Measurements from ENCODE around the gene ANAPC15. TPM values are rescaled to one million over a fixed set of nuclear protein-coding genes. Genes with fewer than 3 reads are reported as not detected.
"Not testable (repeated sequence)": the region's sequence is repeated elsewhere in the genome, so short reads cannot be mapped to it uniquely, and the experiment has no call there.

ANAPC15 gene
- total and polyA plus RNA-seq, 9 of the 15 experiments (the other 6 are each of a cell fraction or from before 2014, with no cell fraction given), result 53.0 to 254 (median 75.7) TPM

GRCh38 chr11:72142086-72142485 is 29.6 kb upstream of the ANAPC15 start:
- WGBS (ENCODE audit: insufficient coverage, low coverage, missing lambda C conversion rate), result no CpG with 5 or more reads among the region's 1 CpG
- H4K20me1 ChIP-seq (replicated peaks; ENCODE audit: control insufficient read depth, insufficient read depth, low read length); H3K79me2 ChIP-seq (ENCODE audit: control insufficient read depth, insufficient read depth, low read length); H3K36me3 ChIP-seq (ENCODE audit: control insufficient read depth, insufficient read depth, low read length); ATAC-seq; H3K9me3 ChIP-seq (replicated peaks; ENCODE audit: control insufficient read depth, insufficient read depth, low read depth, low read length); in situ Hi-C loops (cut with MboI); H3K9ac ChIP-seq (ENCODE audit: insufficient read depth in 1 of 2, low read depth in 2 of 2, low read length in 2 of 2); H2AFZ ChIP-seq (ENCODE audit: low read depth, low read length); H3K9me1 ChIP-seq (ENCODE audit: control insufficient read depth, insufficient read depth, low read length); DNase-seq (ENCODE audit: extremely low read depth in 1 of 4, low spot score in 3 of 4); H3K4me1 ChIP-seq (replicated peaks in 1 of 2; ENCODE audit: control insufficient read depth in 2 of 2, insufficient read depth in 2 of 2, low read length in 2 of 2); H3K4me3 ChIP-seq; CTCF ChIA-PET (ENCODE audit: low intra/inter-chr PET ratio); BruUV-seq (replicated peaks); H3K27ac ChIP-seq (ENCODE audit: extremely low read depth, low read depth, low read length); H3K4me2 ChIP-seq (ENCODE audit: insufficient read depth, low read length); H3K27me3 ChIP-seq (ENCODE audit: control insufficient read depth in 2 of 2, insufficient read depth in 2 of 2, low read length in 2 of 2); intact Hi-C loops (cut with micrococcal nuclease): not testable (repeated sequence)
- FAIRE-seq, result peak; percentile 35
- POLR2A ChIA-PET, result interaction anchor here (0.6 kb wide), 1 partner anchor 108 kb away, joined by 6 read pairs; no protein-coding TSS in a partner anchor

DNA sequence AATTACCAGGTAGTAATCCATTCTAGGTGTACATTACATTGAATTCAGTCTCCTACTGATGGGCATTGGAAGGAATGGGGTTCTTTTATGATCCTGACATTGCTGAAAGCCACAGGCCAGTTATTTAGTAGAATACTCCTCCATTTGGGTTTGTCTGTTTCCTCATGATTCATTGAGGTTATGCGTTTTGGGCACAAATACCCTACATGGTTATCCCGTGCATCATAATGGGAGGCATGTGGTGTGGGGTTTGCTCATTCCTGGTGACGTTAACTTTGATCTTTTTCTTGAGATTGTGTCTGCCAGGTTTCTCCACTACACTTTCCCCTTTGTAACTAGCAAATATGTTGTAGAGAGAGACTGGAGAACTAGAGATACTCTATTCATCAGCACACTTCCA is 28.6 kb upstream of the ANAPC15 start:
- H3K9me1 ChIP-seq (ENCODE audit: control insufficient read depth, insufficient read depth, low read length), result no peaks in the 10 kb centered on the region
- POLR2A ChIA-PET, result interaction anchor here (1.2 to 1.7 kb wide), 2 partner anchors 29 to 83 kb away, joined by 3 read pairs; partner anchors contain the start of gene ANAPC15
- no peak for DNase-seq (ENCODE audit: extremely low read depth in 1 of 4, low spot score in 3 of 4)
- TF ChIP-seq ZNF184 (CRISPR knock-in tag; IDR thresholded peaks at IDR 0.05) (no peak), STAT5B (CRISPR knock-in tag; IDR thresholded peaks at IDR 0.05) (no peak), HMBOX1 (IDR thresholded peaks at IDR 0.05) (0 out of 2 replicates have a peak, but pooled peaks have one; percentile 20), ZMIZ1 (IDR thresholded peaks at IDR 0.05; ENCODE audit: low read depth in 2 of 2, low read length in 2 of 2) (no peak), SREBF1 (IDR thresholded peaks at IDR 0.05; ENCODE audit: borderline replicate concordance, low read depth, low read length) (no peak), CBX3 (IDR thresholded peaks at IDR 0.05; ENCODE audit: borderline replicate concordance in 1 of 2, low read length in 2 of 2) (no peak), DMBX1 (CRISPR knock-in tag; IDR thresholded peaks at IDR 0.05; ENCODE audit: borderline replicate concordance) (no peak), TEAD2 (tag; IDR thresholded peaks at IDR 0.05) (no peak)
- TF ChIP-seq, protein P1, sequence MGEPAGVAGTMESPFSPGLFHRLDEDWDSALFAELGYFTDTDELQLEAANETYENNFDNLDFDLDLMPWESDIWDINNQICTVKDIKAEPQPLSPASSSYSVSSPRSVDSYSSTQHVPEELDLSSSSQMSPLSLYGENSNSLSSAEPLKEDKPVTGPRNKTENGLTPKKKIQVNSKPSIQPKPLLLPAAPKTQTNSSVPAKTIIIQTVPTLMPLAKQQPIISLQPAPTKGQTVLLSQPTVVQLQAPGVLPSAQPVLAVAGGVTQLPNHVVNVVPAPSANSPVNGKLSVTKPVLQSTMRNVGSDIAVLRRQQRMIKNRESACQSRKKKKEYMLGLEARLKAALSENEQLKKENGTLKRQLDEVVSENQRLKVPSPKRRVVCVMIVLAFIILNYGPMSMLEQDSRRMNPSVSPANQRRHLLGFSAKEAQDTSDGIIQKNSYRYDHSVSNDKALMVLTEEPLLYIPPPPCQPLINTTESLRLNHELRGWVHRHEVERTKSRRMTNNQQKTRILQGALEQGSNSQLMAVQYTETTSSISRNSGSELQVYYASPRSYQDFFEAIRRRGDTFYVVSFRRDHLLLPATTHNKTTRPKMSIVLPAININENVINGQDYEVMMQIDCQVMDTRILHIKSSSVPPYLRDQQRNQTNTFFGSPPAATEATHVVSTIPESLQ (CRISPR knock-in tag; IDR thresholded peaks at IDR 0.05), result no peak

More for the DNA sequence above, 28.6 kb upstream of the ANAPC15 start:
- Histone ChIP-seq H3K9me3 (replicated peaks; ENCODE audit: control insufficient read depth, insufficient read depth, low read depth, low read length) (no peaks in the 10 kb centered on the region), H3K9ac (ENCODE audit: insufficient read depth in 1 of 2, low read depth in 2 of 2, low read length in 2 of 2) (no peak overlapping the region), H2AFZ (ENCODE audit: low read depth, low read length) (no peak overlapping the region), H3K27ac (ENCODE audit: extremely low read depth, low read depth, low read length) (no peak overlapping the region), H3K79me2 (ENCODE audit: control insufficient read depth, insufficient read depth, low read length) (no peaks in the 10 kb centered on the region), H3K4me3 (no peak overlapping the region), H3K4me2 (ENCODE audit: insufficient read depth, low read length) (no peak overlapping the region), H3K27me3 (ENCODE audit: control insufficient read depth in 2 of 2, insufficient read depth in 2 of 2, low read length in 2 of 2) (no peaks in the 10 kb centered on the region), H3K36me3 (ENCODE audit: control insufficient read depth, insufficient read depth, low read length) (no peaks in the 10 kb centered on the region), H4K20me1 (replicated peaks; ENCODE audit: control insufficient read depth, insufficient read depth, low read length) (no peaks in the 10 kb centered on the region), H3K4me1 (replicated peaks in 1 of 2; ENCODE audit: control insufficient read depth in 2 of 2, insufficient read depth in 2 of 2, low read length in 2 of 2) (peaks cover under 1 to 3% of the 10 kb centered on the region in 2 experiments; a peak in 3 of 5 replicates)
- intact Hi-C loops (cut with micrococcal nuclease) (no loop called here), in situ Hi-C loops (cut with MboI) (no loop called here)
- CTCF ChIA-PET (ENCODE audit: low intra/inter-chr PET ratio), result no interaction called here
- ATAC-seq, result no peak
- no TSS peak for BruUV-seq (replicated peaks)
- 12% methylated on average over 3 of the region's 3 CpGs for WGBS (ENCODE audit: insufficient coverage, low coverage, missing lambda C conversion rate)
- FAIRE-seq, result no peak
